Caco-2 (cell line): ENCODE data around the gene PODXL. TPM values are rescaled to one million over a fixed set of nuclear protein-coding genes. Genes with fewer than 3 reads are reported as not detected.

Experiments
- Bru-seq: library from RNA; stranded (reverse); fragments of 400-500 nt; gene quantifications from one replicate; lab custom pipeline; 2021; lab: Mats Ljungman, UMichigan
- BruChase-seq, 2 experiments: library from RNA; stranded (reverse); fragments of 400-500 nt; gene quantifications; one replicate each; lab custom pipeline; 2021; lab: Mats Ljungman, UMichigan
- BruUV-seq: library from RNA; stranded (reverse); fragments of 400-500 nt; replicated peaks from 2 replicates; lab custom pipeline; 2021; lab: Mats Ljungman, UMichigan
- CTCF ChIA-PET: fragments of 300-600 bp; sonication (Branson Sonifier 250); formaldehyde crosslinking; loops from one replicate; lab custom pipeline; 2022; ENCODE audit warnings: antibody characterized with exemption; lab: Charles Lee
- POLR2A ChIA-PET: fragments of 300-600 bp; sonication (Branson Sonifier 250); formaldehyde crosslinking; loops from one replicate; lab custom pipeline; 2022; ENCODE audit warnings: antibody characterized with exemption; lab: Charles Lee
- DNase-seq, 2 experiments: peaks; one replicate each; pipeline versions ENCODE4 v3.0.0 to v3.0.0-alpha.2; 2020 to 2022
- H3K27me3 ChIP-seq: replicated peaks from 2 replicates; pipeline ENCODE4 v1.6.0; 2011; ENCODE audit warnings: low read length; ENCODE audit not compliant: control insufficient read depth, insufficient read depth
- H3K36me3 ChIP-seq: 2 replicates; pipeline ENCODE4 v1.5.1; 2011; ENCODE audit warnings: low read length; ENCODE audit not compliant: control insufficient read depth, insufficient read depth
- H3K4me1 ChIP-seq: fragments of 250-450 bp; sonication (Bioruptor Pico); 2 replicates; pipeline ENCODE4 v1.5.1; 2020; ENCODE audit warnings: mild to moderate bottlenecking
- H3K4me3 ChIP-seq: 2 replicates; pipeline ENCODE4 v1.5.1; 2011; ENCODE audit warnings: low read depth, mild to moderate bottlenecking, control low read depth, low read length
- H3K9me3 ChIP-seq: fragments of 250-450 bp; sonication (Bioruptor Pico); 2 replicates; pipeline ENCODE4 v1.5.1; 2020; ENCODE audit warnings: mild to moderate bottlenecking, moderate library complexity
- H3K27ac Mint-ChIP-seq: one replicate; pipeline ENCODE4 v1.8.0; 2022; ENCODE audit warnings: mixed read lengths; ENCODE audit not compliant: unreplicated experiment
- H3K27me3 Mint-ChIP-seq: one replicate; pipeline ENCODE4 v1.8.0; 2022; ENCODE audit warnings: mixed read lengths; ENCODE audit not compliant: insufficient read depth, unreplicated experiment
- H3K36me3 Mint-ChIP-seq: one replicate; pipeline ENCODE4 v1.8.0; 2022; ENCODE audit warnings: mild to moderate bottlenecking, mixed read lengths; ENCODE audit not compliant: insufficient read depth, unreplicated experiment
- H3K4me1 Mint-ChIP-seq: one replicate; pipeline ENCODE4 v1.8.0; 2022; ENCODE audit warnings: low read depth, mixed read lengths; ENCODE audit not compliant: unreplicated experiment
- H3K4me3 Mint-ChIP-seq: one replicate; pipeline ENCODE4 v1.8.0; 2022; ENCODE audit warnings: mild to moderate bottlenecking, moderate library complexity, mixed read lengths; ENCODE audit not compliant: unreplicated experiment
- H3K9me3 Mint-ChIP-seq: one replicate; pipeline ENCODE4 v1.8.0; 2022; ENCODE audit warnings: mixed read lengths; ENCODE audit not compliant: unreplicated experiment
- intact Hi-C: fragments of 100-400 bp; cut with micrococcal nuclease; formaldehyde crosslinking; loops from one replicate; pipeline ENCODE4 v1.10.0; 2022; ENCODE audit not compliant: unreplicated experiment
- long read RNA-seq: library from polyadenylated mRNA; stranded (forward); transcript quantifications from one replicate; pipeline ENCODE4 v2.0.0, GENCODE V29; 2022
- total RNA-seq: library from RNA; stranded (reverse); gene quantifications from 2 replicates; pipeline ENCODE4 v1.2.3, GENCODE V29; 2022
- TF ChIP-seq, protein P1 (sequence below), 2 experiments: fragments of 200-600 bp in 1 of 2; IDR thresholded peaks; 1 replicate in 1 of 2; 2 replicates in 1 of 2; pipeline versions ENCODE4 v1.5.1 to v1.8.0; 2011 to 2022; ENCODE audit warnings: antibody characterized with exemption in 1 of 2, control low read depth in 1 of 2, inconsistent platforms in 1 of 2, low read depth in 1 of 2, low read length in 1 of 2, mild to moderate bottlenecking in 1 of 2, moderate library complexity in 1 of 2; ENCODE audit not compliant: insufficient read depth in 1 of 2, severe bottlenecking in 1 of 2, unreplicated experiment in 1 of 2

The PODXL gene
- total RNA-seq (243 and 278 TPM in 2 replicates), Bru-seq, nascent RNA (percentile 88 among the genes with signal in this experiment), BruChase-seq, experiment 1, labeled RNA remaining after a 2-hour chase (percentile 83 among the genes with signal in this experiment), BruChase-seq, experiment 2, labeled RNA remaining after a 6-hour chase (percentile 91 among the genes with signal in this experiment)
- long read RNA-seq, full-length matches to known transcripts, result 24 of 139 reads
- long read RNA-seq, partial matches to known transcripts, result 11 of 139 reads
- long read RNA-seq, other reads (novel, unspliced or antisense), result 104 of 139 reads

GRCh38 chr7:131556053-131556908 is at the start of gene PODXL:
Gene PODXL (minus strand): TSS chr7:131556628. CDS start chr7:131556359, 269 bp downstream.
- peak within 1 kb of the TSS; percentile 67 for H3K27ac Mint-ChIP-seq
- peak within 1 kb of the TSS; percentile 94 for H3K4me3 Mint-ChIP-seq
- H3K27me3 Mint-ChIP-seq, result no peaks in the 10 kb centered on the region
- H3K9me3 Mint-ChIP-seq, result no peaks in the 10 kb centered on the region
- Histone ChIP-seq H3K4me1 (peaks cover 31% of the 10 kb centered on the region), H3K36me3 (no peaks in the 10 kb centered on the region; the same call in 1 of the 2 replicates), H3K4me3 (peak within 1 kb of the TSS; percentile 91), H3K9me3 (no peaks in the 10 kb centered on the region), H3K27me3 (no peaks in the 10 kb centered on the region)
- intact Hi-C loops, result loop anchor here (2.0 to 5.0 kb wide), 2 partner anchors 46 to 65 kb away; no protein-coding TSS in a partner anchor
- DNase-seq, result peak; percentile 73 to 83
- ChIA-PET POLR2A (interaction anchor here (1.5 kb wide), 1 partner anchor 29 kb away, joined by 3 read pairs; no protein-coding TSS in a partner anchor), CTCF (no interaction called here)
- H3K4me1 Mint-ChIP-seq, result peaks cover 34% of the 10 kb centered on the region
- no TSS peak for BruUV-seq
- TF ChIP-seq, protein P1, sequence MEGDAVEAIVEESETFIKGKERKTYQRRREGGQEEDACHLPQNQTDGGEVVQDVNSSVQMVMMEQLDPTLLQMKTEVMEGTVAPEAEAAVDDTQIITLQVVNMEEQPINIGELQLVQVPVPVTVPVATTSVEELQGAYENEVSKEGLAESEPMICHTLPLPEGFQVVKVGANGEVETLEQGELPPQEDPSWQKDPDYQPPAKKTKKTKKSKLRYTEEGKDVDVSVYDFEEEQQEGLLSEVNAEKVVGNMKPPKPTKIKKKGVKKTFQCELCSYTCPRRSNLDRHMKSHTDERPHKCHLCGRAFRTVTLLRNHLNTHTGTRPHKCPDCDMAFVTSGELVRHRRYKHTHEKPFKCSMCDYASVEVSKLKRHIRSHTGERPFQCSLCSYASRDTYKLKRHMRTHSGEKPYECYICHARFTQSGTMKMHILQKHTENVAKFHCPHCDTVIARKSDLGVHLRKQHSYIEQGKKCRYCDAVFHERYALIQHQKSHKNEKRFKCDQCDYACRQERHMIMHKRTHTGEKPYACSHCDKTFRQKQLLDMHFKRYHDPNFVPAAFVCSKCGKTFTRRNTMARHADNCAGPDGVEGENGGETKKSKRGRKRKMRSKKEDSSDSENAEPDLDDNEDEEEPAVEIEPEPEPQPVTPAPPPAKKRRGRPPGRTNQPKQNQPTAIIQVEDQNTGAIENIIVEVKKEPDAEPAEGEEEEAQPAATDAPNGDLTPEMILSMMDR (IDR thresholded peaks at IDR 0.05; ENCODE audit: insufficient read depth in 1 of 2, low read depth in 1 of 2, low read length in 1 of 2, severe bottlenecking in 1 of 2, unreplicated experiment in 1 of 2), result no peak
- H3K36me3 Mint-ChIP-seq, result peaks cover 28% of the 10 kb centered on the region

DNA sequence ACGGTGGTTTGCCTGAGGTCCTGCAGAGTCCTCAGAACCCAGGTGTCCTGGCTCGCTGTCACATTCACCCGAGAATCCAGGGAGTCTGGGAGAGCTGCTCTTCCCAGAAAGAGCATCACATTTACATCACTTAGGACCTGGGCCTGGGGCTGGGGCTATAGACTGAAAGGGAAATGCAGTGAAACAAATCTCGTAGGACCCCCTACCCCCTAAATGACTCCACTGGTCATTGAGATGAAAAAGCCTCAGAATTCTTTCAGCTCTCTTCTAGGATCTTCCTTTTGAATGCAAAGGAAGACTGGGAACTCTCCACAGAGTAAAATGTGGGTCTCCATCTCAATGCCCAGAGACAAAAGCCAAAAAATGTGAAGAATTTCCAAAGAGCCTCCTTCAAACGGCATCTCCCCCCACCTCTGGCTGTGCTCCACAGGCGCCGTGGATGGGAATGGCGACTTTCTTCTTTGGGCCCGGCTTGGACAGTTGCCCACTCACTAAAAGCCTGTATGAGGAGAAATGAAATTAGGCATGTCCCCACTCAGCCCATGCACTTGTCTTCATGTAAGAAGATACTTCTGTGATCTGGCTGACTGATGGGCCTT is 49.0 kb upstream of the PODXL start:
- Mint-ChIP-seq H3K4me3 (no peak overlapping the region), H3K9me3 (no peaks in the 10 kb centered on the region), H3K4me1 (peaks cover 62% of the 10 kb centered on the region), H3K36me3 (peaks cover 6% of the 10 kb centered on the region), H3K27me3 (no peaks in the 10 kb centered on the region), H3K27ac (peak overlapping the region; percentile 82)
- DNase-seq, result no peak
- no TSS peak for BruUV-seq
- Histone ChIP-seq H3K4me3 (no peak overlapping the region), H3K27me3 (no peaks in the 10 kb centered on the region), H3K9me3 (no peaks in the 10 kb centered on the region), H3K4me1 (peaks cover 97% of the 10 kb centered on the region), H3K36me3 (no peaks in the 10 kb centered on the region)
- ChIA-PET CTCF (no interaction called here), POLR2A (no interaction called here)
- intact Hi-C loops, result no loop called here
- TF ChIP-seq, protein P1 (IDR thresholded peaks at IDR 0.05; ENCODE audit: insufficient read depth in 1 of 2, low read depth in 1 of 2, low read length in 1 of 2, severe bottlenecking in 1 of 2, unreplicated experiment in 1 of 2), result no peak

DNA sequence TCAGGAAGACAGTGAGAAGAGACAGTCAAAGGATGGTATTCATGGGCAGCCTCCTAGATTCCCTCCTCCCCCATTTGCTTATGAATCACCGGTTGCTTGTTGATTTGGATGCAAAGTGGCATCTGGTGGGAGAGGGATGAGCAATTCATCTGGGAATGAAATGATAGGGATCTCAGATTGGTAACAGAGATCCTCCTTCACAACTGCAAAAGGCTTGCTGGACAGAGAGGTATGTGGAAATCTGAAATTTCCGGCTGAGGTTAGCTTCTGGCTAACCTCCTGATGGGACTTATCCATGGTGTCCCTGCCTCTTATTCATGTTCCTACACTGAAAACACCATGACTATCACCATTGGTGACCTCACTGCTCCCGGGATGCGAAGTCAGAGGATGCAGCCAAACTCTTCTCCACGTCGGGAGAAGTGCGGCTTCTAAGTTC is 48.4 kb upstream of the PODXL start:
- no peak overlapping the region for H3K4me3 ChIP-seq
- no peaks in the 10 kb centered on the region for H3K27me3 ChIP-seq
- no peaks in the 10 kb centered on the region for H3K27me3 Mint-ChIP-seq
- H3K4me1 ChIP-seq, result peaks cover 97% of the 10 kb centered on the region
- H3K4me1 Mint-ChIP-seq, result peaks cover 68% of the 10 kb centered on the region
- H3K9me3 ChIP-seq, result no peaks in the 10 kb centered on the region
- no peaks in the 10 kb centered on the region for H3K9me3 Mint-ChIP-seq
- ChIA-PET POLR2A (interaction anchor here (0.6 to 1.2 kb wide), 2 partner anchors 19 to 20 kb away, joined by 4 to 6 read pairs; no protein-coding TSS in a partner anchor), CTCF (no interaction called here)
- TF ChIP-seq, protein P1 (IDR thresholded peaks at IDR 0.05; ENCODE audit: insufficient read depth in 1 of 2, low read depth in 1 of 2, low read length in 1 of 2, severe bottlenecking in 1 of 2, unreplicated experiment in 1 of 2), result no peak
- H3K36me3 Mint-ChIP-seq, result peaks cover 6% of the 10 kb centered on the region
- H3K27ac Mint-ChIP-seq, result peak overlapping the region; percentile 81
- no peak overlapping the region for H3K4me3 Mint-ChIP-seq
- BruUV-seq, result no TSS peak
- H3K36me3 ChIP-seq, result no peaks in the 10 kb centered on the region
- DNase-seq, result no peak
- intact Hi-C loops, result loop anchor here (5.0 kb wide), 1 partner anchor 48 kb away; the partner anchor contains the start of gene PODXL
